Measurements from ENCODE around the gene SHISA6.

The SHISA6 gene

DNA sequence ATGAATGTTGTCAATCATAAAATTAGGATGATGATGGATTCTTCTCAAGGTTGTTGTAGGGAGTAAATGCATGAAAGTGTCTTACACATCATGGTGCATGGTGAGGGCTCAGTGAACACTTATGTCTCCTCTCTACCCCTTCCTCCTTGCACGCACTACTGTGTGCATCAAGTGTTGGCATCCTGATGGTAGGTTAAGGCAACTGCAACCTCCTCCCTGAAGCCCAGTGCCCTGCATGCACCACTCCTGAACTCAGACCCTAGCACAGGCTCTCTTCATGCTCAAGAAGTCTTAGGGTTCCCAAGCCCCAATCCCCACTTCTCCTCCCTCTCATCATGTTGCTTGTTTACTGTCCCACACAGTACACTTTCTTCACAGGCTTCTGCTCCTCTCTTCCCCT, 251.5 kb downstream of the SHISA6 start:
- H3K4me3 ChIP-seq (ENCODE audit: low read depth, low read length), result no peak overlapping the region
- TF ChIP-seq, protein P1, sequence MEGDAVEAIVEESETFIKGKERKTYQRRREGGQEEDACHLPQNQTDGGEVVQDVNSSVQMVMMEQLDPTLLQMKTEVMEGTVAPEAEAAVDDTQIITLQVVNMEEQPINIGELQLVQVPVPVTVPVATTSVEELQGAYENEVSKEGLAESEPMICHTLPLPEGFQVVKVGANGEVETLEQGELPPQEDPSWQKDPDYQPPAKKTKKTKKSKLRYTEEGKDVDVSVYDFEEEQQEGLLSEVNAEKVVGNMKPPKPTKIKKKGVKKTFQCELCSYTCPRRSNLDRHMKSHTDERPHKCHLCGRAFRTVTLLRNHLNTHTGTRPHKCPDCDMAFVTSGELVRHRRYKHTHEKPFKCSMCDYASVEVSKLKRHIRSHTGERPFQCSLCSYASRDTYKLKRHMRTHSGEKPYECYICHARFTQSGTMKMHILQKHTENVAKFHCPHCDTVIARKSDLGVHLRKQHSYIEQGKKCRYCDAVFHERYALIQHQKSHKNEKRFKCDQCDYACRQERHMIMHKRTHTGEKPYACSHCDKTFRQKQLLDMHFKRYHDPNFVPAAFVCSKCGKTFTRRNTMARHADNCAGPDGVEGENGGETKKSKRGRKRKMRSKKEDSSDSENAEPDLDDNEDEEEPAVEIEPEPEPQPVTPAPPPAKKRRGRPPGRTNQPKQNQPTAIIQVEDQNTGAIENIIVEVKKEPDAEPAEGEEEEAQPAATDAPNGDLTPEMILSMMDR (IDR thresholded peaks at IDR 0.05; ENCODE audit: control insufficient read depth, extremely low read depth, insufficient read depth), result no peak
- DNase-seq (ENCODE audit: low read depth), result no peak

DNA sequence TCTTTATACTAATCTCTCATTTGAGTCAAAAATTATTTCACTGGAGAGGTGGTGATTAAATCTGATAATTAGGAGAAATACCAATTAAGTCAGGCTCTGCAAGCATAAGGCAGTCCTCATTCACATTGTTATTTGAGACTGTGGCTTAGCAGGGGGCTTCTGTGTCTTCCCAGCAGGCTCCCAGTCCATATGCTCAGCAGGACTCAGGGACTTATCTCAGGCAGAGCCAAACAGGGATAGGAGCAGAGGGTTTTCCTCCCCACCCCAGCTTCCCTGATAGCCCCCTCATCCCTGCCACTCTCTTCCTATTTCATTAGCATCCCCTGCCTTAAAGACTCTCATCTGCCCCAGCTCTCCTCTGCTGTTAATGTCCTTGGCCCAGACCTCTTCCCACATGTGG, 252.9 kb downstream of the SHISA6 start:
- no peak overlapping the region for H3K4me3 ChIP-seq (ENCODE audit: low read depth, low read length)
- TF ChIP-seq, protein P1 (IDR thresholded peaks at IDR 0.05; ENCODE audit: control insufficient read depth, extremely low read depth, insufficient read depth), result no peak
- DNase-seq (ENCODE audit: low read depth), result no peak

GRCh38 chr17:11495613-11496012, 254.6 kb downstream of the SHISA6 start:
- DNase-seq (ENCODE audit: low read depth), result no peak

GRCh38 chr17:11499881-11500280, 258.9 kb downstream of the SHISA6 start:
- H3K4me3 ChIP-seq (ENCODE audit: low read depth, low read length), result no peak overlapping the region
- TF ChIP-seq, protein P1 (IDR thresholded peaks at IDR 0.05; ENCODE audit: control insufficient read depth, extremely low read depth, insufficient read depth), result no peak
- no peak for DNase-seq (ENCODE audit: low read depth)

More at GRCh38 chr17:11495613-11496012, 254.6 kb downstream of the SHISA6 start:
- no peak overlapping the region for H3K4me3 ChIP-seq (ENCODE audit: low read depth, low read length)
- TF ChIP-seq, protein P1 (IDR thresholded peaks at IDR 0.05; ENCODE audit: control insufficient read depth, extremely low read depth, insufficient read depth), result no peak

- TF ChIP-seq, protein P1 (IDR thresholded peaks at IDR 0.05; ENCODE audit: control insufficient read depth, extremely low read depth, insufficient read depth), result no peak
- DNase-seq (ENCODE audit: low read depth), result no peak
- H3K4me3 ChIP-seq (ENCODE audit: low read depth, low read length), result no peak overlapping the region
Measured at GRCh38 chr17:11503308-11504035, 262.5 kb downstream of the SHISA6 start.

DNA sequence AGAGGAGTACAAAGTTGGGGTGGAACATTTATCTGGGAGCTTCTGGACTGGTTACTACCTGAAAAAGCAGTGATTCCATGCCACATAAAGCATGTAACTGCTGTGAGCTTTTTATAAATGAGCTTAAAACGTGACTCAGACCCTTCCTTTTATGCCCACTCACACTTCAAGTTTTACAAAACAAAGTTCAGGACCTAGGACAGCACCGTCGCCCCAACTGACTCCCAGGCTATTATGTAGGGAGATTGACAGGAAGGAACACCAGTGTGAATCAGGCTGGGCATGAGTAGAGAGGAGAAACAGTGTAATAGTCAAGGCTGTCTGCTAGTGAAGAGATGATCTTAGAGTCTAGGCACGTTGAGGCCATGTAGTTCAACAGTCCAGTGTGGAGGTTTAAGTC, 265.6 kb downstream of the SHISA6 start:
- DNase-seq (ENCODE audit: low read depth), result no peak
- H3K4me3 ChIP-seq (ENCODE audit: low read depth, low read length), result no peak overlapping the region
- TF ChIP-seq, protein P1 (IDR thresholded peaks at IDR 0.05; ENCODE audit: control insufficient read depth, extremely low read depth, insufficient read depth), result no peak

- TF ChIP-seq, protein P1 (IDR thresholded peaks at IDR 0.05; ENCODE audit: control insufficient read depth, extremely low read depth, insufficient read depth), result no peak
- no peak overlapping the region for H3K4me3 ChIP-seq (ENCODE audit: low read depth, low read length)
- no peak for DNase-seq (ENCODE audit: low read depth)
Measured at GRCh38 chr17:11511696-11512095, 270.7 kb downstream of the SHISA6 start.
